Measurements from ENCODE around the gene LPCAT3.
"Not testable (repeated sequence)": the region's sequence is repeated elsewhere in the genome, so short reads cannot be mapped to it uniquely, and the experiment has no call there.

The LPCAT3 gene

GRCh38 chr12:7058163-7058845 lies 40.0 kb upstream of the LPCAT3 start:
- no peak for DNase-seq (ENCODE audit: extremely low read depth, insufficient read length)

GRCh38 chr12:7055736-7056135 lies 37.5 kb upstream of the LPCAT3 start:
- H3K36me3 ChIP-seq (ENCODE audit: control insufficient read depth, insufficient read depth, low read length); H3K4me3 ChIP-seq (replicated peaks; ENCODE audit: low read depth, low read length); DNase-seq (ENCODE audit: extremely low read depth, insufficient read length); H3K27me3 ChIP-seq (replicated peaks; ENCODE audit: control insufficient read depth, insufficient read depth, low read length): not testable (repeated sequence)

More at GRCh38 chr12:7058163-7058845, 40.0 kb upstream of the LPCAT3 start:
- H3K27me3 ChIP-seq (replicated peaks; ENCODE audit: control insufficient read depth, insufficient read depth, low read length) = no peaks in the 10 kb centered on the region
- H3K36me3 ChIP-seq (ENCODE audit: control insufficient read depth, insufficient read depth, low read length) = no peaks in the 10 kb centered on the region
- TF ChIP-seq, protein P1, sequence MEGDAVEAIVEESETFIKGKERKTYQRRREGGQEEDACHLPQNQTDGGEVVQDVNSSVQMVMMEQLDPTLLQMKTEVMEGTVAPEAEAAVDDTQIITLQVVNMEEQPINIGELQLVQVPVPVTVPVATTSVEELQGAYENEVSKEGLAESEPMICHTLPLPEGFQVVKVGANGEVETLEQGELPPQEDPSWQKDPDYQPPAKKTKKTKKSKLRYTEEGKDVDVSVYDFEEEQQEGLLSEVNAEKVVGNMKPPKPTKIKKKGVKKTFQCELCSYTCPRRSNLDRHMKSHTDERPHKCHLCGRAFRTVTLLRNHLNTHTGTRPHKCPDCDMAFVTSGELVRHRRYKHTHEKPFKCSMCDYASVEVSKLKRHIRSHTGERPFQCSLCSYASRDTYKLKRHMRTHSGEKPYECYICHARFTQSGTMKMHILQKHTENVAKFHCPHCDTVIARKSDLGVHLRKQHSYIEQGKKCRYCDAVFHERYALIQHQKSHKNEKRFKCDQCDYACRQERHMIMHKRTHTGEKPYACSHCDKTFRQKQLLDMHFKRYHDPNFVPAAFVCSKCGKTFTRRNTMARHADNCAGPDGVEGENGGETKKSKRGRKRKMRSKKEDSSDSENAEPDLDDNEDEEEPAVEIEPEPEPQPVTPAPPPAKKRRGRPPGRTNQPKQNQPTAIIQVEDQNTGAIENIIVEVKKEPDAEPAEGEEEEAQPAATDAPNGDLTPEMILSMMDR (IDR thresholded peaks at IDR 0.05; ENCODE audit: insufficient read depth, low read length, poor library complexity, severe bottlenecking) = no peak
- no peak overlapping the region for H3K4me3 ChIP-seq (replicated peaks; ENCODE audit: low read depth, low read length)

- TF ChIP-seq, protein P1 (IDR thresholded peaks at IDR 0.05; ENCODE audit: insufficient read depth, low read length, poor library complexity, severe bottlenecking) = no peak
- Histone ChIP-seq H3K27me3 (replicated peaks; ENCODE audit: control insufficient read depth, insufficient read depth, low read length) (no peaks in the 10 kb centered on the region), H3K36me3 (ENCODE audit: control insufficient read depth, insufficient read depth, low read length) (no peaks in the 10 kb centered on the region), H3K4me3 (replicated peaks; ENCODE audit: low read depth, low read length) (no peak overlapping the region)
- no peak for DNase-seq (ENCODE audit: extremely low read depth, insufficient read length)
Observed at GRCh38 chr12:7054925-7055324, 36.6 kb upstream of the LPCAT3 start.

GRCh38 chr12:7049973-7050372 lies 31.7 kb upstream of the LPCAT3 start:
- not testable (repeated sequence) for H3K36me3 ChIP-seq (ENCODE audit: control insufficient read depth, insufficient read depth, low read length); DNase-seq (ENCODE audit: extremely low read depth, insufficient read length); H3K4me3 ChIP-seq (replicated peaks; ENCODE audit: low read depth, low read length); H3K27me3 ChIP-seq (replicated peaks; ENCODE audit: control insufficient read depth, insufficient read depth, low read length)

- not testable (repeated sequence) for H3K27me3 ChIP-seq (replicated peaks; ENCODE audit: control insufficient read depth, insufficient read depth, low read length); H3K4me3 ChIP-seq (replicated peaks; ENCODE audit: low read depth, low read length); H3K36me3 ChIP-seq (ENCODE audit: control insufficient read depth, insufficient read depth, low read length); DNase-seq (ENCODE audit: extremely low read depth, insufficient read length)
Observed at GRCh38 chr12:7049445-7049951, 31.2 kb upstream of the LPCAT3 start.

DNA sequence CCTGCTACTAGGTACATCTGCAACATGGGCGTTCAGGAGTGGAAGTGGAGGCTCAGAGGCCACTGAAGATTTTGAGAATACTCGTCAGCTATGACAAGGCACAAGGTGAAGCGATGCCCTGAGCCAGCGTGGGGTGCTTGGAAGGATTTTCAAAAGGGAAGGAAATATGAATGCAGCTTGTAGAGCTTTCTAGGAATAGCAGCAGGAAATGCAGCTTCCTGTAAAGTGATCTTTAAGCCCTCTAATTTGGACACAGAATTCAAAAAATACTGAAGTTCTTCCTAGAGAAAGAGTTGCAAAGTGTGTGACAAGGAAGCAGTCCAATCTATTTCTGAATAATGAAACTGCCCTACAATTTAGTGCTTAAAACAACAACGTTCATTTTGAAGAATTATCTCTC lies 29.0 kb upstream of the LPCAT3 start:
- Histone ChIP-seq H3K27me3 (replicated peaks; ENCODE audit: control insufficient read depth, insufficient read depth, low read length) (no peaks in the 10 kb centered on the region), H3K4me3 (replicated peaks; ENCODE audit: low read depth, low read length) (no peak overlapping the region), H3K36me3 (ENCODE audit: control insufficient read depth, insufficient read depth, low read length) (no peaks in the 10 kb centered on the region)
- DNase-seq (ENCODE audit: extremely low read depth, insufficient read length) = no peak
- TF ChIP-seq, protein P1 (IDR thresholded peaks at IDR 0.05; ENCODE audit: insufficient read depth, low read length, poor library complexity, severe bottlenecking) = no peak

DNA sequence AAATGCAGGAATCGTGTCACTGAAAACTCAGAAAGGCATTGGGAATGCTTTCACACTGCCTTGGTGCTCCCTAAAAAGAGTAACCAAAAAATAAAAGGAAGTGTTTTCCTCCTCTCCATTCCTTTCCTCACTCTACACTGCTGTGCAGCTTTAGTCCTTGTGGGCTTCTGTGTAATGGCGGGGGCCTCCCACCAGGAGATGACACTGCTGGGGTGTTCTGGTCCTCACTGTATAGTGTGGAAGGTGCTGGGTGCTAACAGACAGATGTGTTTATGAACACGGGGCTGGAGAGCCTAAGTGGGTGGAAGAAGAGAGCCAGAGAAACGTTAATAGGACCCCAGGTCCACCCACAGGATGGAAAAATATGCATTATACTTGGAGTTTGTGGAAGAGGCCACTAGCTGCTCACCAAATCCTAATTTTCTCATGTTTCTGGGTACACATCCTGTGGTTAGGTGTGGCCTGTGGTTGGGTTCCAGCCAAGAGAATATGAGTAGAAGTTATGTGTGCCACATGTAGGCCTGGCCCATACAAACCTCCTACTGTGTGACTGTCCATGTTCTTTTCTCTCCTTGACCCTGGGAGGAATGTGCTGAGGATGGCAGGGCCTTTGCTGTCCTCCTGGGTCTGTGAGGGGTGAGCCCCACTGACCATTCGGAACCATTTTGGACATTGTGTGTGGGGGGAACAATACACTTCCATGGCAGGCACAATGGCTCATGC lies 28.3 kb upstream of the LPCAT3 start:
- DNase-seq (ENCODE audit: extremely low read depth, insufficient read length) = no peak
- no peak overlapping the region for H3K4me3 ChIP-seq (replicated peaks; ENCODE audit: low read depth, low read length)
- TF ChIP-seq, protein P1 (IDR thresholded peaks at IDR 0.05; ENCODE audit: insufficient read depth, low read length, poor library complexity, severe bottlenecking) = no peak
- H3K36me3 ChIP-seq (ENCODE audit: control insufficient read depth, insufficient read depth, low read length) = no peaks in the 10 kb centered on the region
- H3K27me3 ChIP-seq (replicated peaks; ENCODE audit: control insufficient read depth, insufficient read depth, low read length) = no peaks in the 10 kb centered on the region
